Cerebellar cortex (tissue), 1 donor: Measurements from ENCODE around the gene EVPL.
A peak's percentile ranks its signal among the peaks of the same experiment; 100 is the strongest.
"Not testable (repeated sequence)": the region's sequence is repeated elsewhere in the genome, so short reads cannot be mapped to it uniquely, and the experiment has no call there.

Experiments used
- DNase-seq: peaks from one replicate; pipeline ENCODE4 v3.0.0-alpha.2; 2015; ENCODE audit warnings: low spot score

The EVPL gene

GRCh38 chr17:76027159-76027839, at the start of gene EVPL:
TSS of gene EVPL (minus strand) at chr17:76027306. CDS start at chr17:76027198, 108 bp downstream.
- no peak for DNase-seq

DNA sequence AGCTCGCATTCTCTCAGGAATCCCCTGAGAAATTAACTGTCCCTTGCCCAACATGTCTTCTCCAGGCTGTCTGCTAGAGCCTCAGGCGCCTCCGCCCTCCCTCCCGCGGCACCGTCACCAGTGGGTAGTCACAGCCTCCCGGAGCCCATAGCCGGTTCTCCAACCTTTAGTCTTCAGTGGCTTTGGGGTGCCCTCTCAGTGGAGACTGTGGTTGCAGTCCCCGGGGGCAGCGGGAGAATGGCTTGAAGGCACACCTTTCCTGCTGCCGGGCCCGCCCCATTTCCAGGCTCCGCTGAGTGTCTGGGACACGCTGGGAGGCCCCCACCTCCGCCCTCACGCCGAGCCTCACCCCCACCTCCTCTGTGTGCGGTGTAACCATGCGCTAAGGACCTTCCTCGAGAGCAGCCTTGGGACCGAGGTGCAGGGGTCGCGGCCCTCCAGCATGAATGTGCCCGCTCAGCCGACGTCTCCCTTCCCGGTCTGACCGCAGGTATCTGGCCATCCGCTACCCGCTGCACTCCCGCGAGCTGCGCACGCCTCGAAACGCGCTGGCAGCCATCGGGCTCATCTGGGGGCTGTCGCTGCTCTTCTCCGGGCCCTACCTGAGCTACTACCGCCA, 49.1 kb upstream of the EVPL start:
- DNase-seq, result no peak

DNA sequence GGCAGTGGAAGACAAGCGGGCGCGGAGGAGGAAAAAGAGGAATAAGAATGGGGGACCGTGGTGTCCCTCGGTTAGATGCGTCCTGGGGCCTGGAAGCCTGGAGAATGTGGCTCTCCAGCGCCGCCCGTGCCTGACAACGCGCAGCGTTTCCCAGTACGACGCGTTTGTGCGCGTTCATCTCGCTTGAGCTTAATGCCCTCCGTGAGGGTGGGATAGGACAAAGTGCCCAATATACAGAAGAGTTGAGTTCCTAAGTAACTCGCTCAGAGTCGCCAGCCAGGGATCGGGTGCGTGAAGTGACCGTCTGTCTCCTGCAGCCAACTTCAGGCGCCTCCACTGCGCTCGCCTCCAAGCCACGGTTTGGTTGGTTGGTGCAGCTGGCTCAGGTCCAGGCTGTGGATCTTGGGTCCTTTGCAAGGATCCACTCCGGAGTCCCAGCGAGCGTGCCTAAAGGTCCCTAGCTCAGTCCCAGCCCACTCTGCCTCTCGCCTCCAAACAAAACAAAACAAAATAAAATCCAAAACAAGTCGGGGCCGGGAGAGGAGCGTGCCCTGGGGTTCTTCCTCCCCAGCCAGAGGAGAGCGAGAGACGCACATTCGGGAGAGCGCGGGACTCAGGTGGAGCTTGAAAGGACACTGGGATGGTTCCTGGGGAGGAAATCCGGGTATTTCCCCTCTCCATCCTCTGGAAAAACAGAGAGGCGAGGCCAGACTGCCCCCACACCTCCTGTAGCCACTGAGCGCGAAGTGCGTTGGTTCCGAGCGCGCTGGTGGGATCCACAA, 48.4 kb upstream of the EVPL start:
- DNase-seq, result no peak

DNA sequence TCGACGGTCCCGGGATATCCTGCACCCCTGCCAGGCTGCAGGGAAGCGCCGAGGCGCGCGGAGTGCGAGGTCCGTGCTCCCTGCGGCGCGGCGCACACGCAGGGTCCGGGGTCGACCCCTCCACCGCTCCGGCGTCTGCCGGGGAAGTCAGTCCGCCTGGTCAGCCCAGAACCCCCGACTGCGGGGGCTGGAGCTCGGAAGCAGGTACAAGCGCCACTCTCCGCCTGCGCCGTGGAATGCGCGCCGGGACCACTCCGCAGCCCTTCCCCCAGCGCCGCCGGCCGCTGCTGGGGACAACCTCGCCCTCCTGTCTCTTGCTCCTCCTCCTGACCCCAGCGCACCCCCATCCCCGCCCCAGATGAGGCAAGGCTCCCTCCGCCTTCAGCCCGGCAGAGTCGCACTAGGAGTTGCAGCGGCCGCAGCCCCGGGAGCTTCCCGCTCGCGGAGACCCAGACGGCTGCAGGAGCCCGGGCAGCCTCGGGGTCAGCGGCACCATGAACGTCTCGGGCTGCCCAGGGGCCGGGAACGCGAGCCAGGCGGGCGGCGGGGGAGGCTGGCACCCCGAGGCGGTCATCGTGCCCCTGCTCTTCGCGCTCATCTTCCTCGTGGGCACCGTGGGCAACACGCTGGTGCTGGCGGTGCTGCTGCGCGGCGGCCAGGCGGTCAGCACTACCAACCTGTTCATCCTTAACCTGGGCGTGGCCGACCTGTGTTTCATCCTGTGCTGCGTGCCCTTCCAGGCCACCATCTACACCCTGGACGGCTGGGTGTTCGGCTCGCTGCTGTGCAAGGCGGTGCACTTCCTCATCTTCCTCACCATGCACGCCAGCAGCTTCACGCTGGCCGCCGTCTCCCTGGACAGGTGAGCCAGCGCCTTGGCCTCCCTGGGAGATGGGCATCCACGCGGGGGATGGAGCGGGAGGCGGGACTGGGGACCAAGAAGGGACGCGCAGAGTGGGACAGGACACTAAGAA, 47.6 kb upstream of the EVPL start, which contains the start of gene GALR2:
Gene GALR2 (plus strand): TSS at position 392 of the 974 bp plus-strand sequence. CDS start 103 bp downstream, at position 495.
- DNase-seq, result no peak

- peak; percentile 95 for DNase-seq
Measured at GRCh38 chr17:76072148-76072858, 45.2 kb upstream of the EVPL start, which contains the start of gene SRP68. TSS of gene SRP68 (minus strand) at chr17:76072517. CDS start at chr17:76072491, 26 bp downstream.

GRCh38 chr17:76071531-76072147, 44.5 kb upstream of the EVPL start:
- DNase-seq, result no peak

- no peak for DNase-seq
Measured at GRCh38 chr17:76065775-76066174, 38.7 kb upstream of the EVPL start.

GRCh38 chr17:76063875-76064546, 36.9 kb upstream of the EVPL start:
- DNase-seq, result no peak

- not testable (repeated sequence) for DNase-seq
Measured at GRCh38 chr17:76058264-76058663, 31.2 kb upstream of the EVPL start.

- DNase-seq, result no peak
Measured at GRCh38 chr17:76056882-76057281, 29.8 kb upstream of the EVPL start.

- DNase-seq, result no peak
Measured at GRCh38 chr17:76054112-76054476, 27.0 kb upstream of the EVPL start.

DNA sequence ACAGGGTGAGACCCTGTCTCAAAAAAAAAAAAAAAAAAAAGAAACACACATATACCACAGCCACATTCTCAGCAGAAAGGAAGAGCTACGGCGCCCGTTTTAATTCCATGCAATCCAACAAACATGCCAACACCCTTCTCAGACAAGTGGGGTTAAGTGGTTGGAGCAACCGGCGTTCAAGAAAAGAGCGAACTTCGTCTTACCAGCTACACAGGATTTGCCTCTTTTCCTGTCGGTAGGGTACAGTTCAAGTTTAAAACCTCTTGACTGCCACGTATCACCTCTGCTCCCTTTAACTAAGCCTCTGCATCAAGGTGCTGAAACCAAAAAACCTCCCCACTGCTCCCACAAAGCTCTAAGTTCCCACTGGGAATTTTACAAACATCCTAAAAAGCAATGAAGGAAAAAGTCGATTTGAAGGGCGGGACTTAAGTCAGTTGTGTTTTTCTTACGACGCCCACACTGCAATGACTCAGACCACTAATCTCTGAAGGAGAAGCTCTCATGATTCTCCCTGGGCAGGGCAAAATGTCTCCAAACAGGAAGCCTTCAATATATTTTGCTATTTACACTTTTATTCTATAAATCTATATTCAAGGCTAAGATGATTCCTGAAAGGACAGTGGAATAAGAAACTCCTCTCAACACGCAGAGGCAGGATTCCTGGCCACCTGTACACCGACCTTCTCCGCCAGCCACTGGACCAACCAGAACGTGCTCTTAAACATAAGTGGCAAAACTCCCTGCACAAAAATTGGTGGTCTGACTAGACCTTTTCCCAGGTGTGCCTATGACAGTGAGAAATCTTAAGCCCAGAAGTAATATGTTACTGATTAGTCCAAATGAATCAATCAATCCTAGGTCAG, 26.4 kb upstream of the EVPL start:
- DNase-seq, result no peak

GRCh38 chr17:76051561-76051960, 24.5 kb upstream of the EVPL start:
- DNase-seq, result no peak

DNA sequence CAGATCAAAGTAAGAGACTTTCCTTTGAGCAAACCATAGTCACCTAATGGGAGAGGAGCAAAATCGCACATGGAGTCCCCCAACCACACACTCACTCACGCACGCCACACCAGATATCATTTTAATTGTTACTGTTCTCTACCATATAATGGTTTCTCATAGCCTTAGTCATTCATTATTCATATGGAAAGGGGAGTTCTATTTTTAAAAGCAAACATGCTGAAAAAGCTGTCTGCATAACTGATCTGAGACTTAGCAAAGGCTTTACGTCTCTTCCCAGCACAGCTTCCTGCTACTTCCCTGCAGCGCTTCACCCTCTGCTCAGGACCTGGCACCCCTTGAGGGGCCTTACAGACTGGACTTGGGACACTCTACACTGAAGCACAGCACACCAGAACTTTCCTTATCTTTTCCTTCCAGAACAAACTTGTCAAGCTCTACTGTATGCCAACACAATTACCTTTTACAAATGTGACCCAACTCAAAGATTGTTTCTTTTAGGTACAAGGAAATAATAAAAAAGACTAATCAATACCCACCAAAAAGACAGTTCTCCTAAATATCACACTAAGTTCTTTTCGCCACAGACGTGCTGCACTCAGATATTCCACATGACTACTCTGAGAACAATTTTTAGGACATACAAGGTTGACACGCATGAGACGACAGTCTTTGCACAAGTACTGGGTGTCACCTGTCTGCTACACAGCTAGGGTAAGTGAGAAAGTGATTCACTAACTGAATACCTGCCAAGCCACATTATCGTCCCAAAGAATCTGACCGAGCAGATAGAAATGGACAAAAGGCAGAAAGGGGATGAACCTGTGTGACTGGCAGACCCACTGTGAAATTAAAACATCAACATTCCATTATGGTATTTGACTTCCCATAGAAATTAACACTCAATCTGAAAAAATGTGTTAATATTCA, 23.7 kb upstream of the EVPL start:
- DNase-seq, result no peak

DNA sequence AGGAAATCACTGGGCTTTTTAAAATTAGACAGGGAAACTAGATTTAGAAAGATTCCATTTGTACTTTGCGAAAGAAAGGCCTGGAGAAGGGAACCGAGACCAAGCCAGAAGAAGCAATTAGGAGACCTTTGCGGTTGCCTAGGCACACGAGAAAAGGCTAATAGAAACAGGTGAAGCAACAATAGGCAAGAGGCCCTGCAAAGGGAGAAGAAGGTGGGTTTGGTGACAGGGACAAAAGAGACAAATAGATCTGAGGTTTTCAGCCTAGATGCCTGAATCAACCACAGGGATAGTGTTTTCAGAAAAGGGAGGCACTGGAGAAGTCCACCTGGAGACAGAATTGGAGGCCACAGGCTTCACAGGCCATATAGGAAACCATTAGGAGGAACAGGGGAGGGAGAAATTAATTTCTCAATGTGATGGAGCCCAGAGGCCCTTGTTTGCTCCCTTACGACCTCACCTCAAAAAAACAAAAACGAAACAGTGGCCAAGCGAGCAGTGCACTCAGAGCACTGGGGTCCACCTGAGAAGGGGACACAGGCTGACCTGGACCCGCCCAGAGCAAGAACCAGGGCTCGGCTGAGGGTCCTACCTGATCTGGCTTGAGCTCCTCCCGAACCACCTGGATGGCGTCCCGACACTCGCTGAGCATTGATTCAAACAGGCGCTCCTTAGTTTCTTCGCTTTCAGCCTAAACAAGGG, 22.9 kb upstream of the EVPL start:
- no peak for DNase-seq

DNA sequence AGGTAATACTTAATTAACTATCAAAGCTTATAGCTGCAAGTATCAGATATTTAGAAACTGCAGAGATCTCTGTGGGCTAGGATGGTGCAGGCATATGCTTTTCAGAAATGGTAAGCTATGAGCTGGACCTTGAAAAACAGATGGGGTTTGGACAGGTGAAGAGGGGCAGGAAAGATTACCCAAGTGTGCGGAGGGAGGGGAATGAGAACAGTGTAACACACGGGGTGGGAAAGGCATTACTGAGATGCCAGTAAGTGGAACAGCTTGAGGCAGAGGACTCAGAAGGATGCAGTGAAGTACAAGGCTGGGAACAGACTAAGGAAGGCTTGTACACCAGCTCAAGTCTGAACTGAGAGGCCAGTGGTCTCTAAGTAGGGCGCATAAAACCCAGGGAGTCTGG, 22.1 kb upstream of the EVPL start:
- no peak for DNase-seq

GRCh38 chr17:76048711-76049110, 21.6 kb upstream of the EVPL start:
- no peak for DNase-seq
